D341Med (cell line): Measurements from ENCODE around the gene CDK19.

Source experiments
- DNase-seq: peaks from one replicate; pipeline ENCODE4 v3.0.0; 2012; ENCODE audit warnings: low spot score

The CDK19 gene

GRCh38 chr6:110703010-110703905 lies 112.0 kb downstream of the CDK19 start:
- no peak for DNase-seq

- DNase-seq: no peak
Observed at GRCh38 chr6:110699780-110700179, 115.5 kb downstream of the CDK19 start.

DNA sequence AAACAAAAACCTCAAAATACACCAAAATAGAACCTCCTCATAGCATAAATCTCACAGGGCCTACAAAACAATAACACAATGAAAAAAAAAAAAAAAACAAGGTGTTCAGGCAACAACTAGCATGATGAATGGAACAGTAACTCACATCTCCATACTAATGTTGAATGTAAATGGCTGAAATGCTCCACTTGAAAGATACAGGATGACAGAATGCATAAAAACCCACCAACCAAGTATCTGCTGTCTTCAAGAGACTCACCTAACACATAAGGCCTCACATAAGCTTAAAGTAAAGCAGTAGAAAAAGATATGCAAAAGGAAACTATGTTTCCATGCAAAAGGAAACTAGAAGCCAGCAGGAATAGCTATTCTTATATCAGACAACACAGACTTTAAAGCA lies 121.3 kb downstream of the CDK19 start:
- no peak for DNase-seq

GRCh38 chr6:110693296-110693695 lies 122.0 kb downstream of the CDK19 start:
- no peak for DNase-seq

DNA sequence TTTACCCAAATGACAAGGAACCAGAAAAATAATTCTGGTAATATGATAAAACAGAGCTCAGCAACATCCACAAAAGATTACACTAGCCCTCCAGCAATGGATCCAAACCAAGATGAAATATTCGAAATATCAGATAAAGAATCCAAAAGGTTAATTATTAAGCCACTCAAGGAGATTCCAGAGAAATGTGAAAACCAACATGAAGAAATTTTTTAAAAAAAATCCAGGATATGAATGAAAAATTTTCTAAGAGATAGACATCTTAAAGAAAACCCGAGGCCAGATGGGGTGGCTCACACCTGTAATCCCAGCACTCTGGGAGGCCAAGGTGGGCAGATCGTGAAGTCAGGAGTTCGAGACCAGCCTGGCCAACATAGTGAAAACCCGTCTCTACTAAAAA lies 124.4 kb downstream of the CDK19 start:
- no peak for DNase-seq

- DNase-seq: no peak
Observed at GRCh38 chr6:110690106-110690654, 125.1 kb downstream of the CDK19 start.

DNA sequence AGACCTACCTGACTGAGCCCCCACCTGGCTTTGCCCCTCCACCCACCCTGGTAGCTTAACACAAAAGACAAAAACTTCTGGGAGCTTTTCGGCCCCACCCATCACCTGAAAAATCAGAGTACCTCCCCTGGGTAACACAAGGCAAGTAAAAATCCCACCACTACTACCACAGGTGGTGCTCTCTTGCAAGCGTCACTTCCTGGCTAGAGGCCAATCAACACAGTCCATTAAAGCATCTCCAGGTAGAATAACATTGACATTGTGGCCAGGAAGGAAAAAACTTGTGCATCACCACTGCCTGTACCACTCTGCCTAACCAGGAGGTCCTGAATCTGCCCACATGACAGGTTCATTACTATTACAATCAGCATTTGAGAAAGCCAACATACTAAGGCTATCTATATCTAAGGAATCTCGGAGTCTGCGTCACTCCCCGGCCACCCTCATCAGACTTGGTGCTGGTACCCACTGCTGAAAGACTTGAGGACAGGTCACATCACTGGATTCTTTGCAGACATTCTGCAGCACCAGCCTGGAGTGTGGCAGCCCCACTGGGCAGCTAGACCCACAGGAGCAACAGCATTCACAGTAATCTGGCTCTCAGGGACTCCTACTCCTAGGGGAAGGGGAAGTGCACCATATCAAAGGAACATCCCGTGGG lies 125.9 kb downstream of the CDK19 start:
- no peak for DNase-seq

DNA sequence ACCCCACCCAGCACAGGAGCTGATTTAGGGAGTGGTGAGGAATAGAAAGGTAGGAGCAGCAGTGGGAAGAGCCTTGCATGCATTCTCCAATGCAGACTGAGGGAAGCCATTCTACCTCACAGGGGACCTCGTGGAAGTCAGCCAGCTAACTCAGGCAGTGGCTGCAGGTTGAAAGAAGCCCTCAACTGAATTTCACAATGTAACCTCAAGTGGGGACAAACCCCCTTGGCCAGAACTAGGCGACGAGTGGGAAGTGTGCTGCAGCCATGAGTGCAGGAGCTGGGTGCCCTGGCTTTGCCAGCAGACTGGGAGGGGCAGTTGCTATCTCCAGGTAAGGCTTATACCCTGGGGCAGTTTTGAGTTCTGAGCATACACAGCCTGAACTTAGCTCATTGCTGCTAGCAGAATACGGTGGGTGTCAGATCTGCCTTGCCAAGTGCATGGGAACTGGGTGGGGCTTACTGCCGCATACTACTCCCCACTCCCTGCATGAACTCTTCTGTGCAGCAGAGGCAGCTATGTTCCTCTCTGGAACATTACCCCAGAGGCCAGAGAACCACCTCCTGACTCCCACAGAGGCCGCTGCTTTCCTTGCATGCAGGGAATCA lies 126.5 kb downstream of the CDK19 start:
- DNase-seq: no peak

GRCh38 chr6:110687326-110687725 lies 127.9 kb downstream of the CDK19 start:
- no peak for DNase-seq

- DNase-seq: no peak
Observed at GRCh38 chr6:110683241-110683640, 132.0 kb downstream of the CDK19 start.

DNA sequence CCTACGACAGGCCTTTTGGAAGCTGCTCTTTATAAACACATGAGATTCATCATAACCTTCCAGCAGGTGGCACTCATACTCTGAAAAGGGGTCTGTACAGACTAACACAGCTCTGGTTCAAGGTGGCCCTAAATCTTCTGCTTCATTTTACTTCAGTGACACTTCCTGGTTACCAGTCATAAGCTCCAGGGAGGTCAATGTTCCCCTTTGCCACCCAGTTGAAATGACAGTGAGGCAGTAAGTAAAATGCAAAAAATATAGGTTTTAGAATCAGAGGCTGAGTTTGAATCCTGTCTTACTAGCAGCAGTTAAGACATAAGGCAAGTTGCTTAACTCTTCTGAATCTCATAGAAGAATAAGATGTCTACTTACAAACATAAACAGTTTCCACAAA lies 132.8 kb downstream of the CDK19 start:
- peak; percentile 69 for DNase-seq

DNA sequence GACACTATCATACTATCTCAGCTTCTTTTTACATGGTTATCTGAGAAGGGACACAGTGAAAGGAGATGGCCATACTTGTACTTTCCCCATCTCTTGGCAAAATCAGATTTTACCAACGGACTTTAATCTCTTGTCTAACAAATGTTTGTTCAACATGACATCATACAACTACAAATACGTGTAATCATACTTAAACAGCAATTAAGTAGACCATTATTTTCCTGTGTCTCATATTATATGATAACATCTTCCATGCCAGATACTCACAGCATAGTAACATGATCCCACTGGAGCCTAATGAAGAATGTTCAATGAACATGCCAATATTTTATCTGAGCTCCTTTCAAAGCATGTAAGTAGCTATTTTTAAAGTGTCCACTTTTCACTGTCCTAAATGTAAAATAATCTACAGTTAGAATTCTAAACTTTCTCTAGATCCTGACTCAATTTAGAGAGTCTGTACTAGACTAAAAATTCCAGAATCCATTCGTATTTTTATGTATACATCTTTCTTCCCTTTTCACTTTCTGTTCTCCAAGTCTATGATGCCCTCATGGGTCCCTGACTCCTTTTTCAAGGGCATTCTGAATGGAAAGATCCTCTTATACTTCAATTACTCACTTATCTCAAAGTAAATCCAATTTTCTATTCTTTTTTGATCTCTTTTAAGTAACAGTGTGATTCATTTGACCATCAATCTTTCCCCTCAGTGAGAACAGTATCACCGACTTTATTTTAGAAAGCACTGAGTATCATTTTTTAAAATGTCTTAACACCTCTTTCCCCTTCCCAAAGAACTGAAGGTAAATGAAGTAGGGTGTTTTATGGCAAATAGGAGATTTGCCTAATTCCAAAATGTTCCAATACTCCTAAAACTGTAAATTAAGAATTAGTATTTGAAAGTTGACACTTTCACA lies 133.5 kb downstream of the CDK19 start:
- no peak for DNase-seq

DNA sequence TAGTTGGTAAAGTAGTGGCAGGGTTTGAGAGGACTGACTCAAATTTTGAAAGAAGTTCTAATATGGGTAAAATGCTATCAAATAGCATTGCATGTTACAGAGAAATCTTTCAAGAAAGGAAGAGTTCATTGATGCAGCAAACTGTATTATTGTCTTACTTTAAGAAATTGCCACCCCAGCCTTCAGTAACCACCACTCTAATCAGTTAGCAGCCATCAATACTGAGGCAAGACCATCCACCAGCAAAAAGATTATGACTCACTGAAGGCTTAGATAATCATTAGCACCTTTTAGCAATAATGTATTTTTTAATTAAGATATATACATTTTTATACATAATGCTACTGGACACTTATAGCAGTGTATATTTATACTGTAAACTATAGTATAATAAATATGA lies 138.9 kb downstream of the CDK19 start:
- no peak for DNase-seq

GRCh38 chr6:110674096-110674495 lies 141.2 kb downstream of the CDK19 start:
- no peak for DNase-seq

DNA sequence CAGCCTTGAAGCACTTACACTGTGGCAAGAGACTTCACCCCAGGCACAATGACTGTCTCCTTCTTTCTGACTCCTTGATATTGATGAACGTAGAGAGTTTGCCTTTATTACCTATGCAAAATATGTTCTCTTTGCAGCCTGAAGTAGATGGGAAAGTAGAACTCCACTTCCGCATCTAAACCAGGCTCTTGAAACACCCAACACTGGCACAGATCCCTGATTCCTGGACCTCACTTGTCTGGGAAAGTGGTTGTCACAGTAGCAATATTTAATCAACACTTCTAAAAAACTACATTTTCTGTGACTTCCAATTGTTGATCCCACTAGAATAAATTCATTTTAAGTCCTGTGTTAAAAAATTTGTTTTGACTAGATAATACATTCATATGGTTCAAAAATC lies 143.1 kb downstream of the CDK19 start:
- DNase-seq: no peak

GRCh38 chr6:110671447-110671846 lies 143.8 kb downstream of the CDK19 start:
- no peak for DNase-seq

- no peak for DNase-seq
Observed at GRCh38 chr6:110665600-110665999, 149.7 kb downstream of the CDK19 start.

DNA sequence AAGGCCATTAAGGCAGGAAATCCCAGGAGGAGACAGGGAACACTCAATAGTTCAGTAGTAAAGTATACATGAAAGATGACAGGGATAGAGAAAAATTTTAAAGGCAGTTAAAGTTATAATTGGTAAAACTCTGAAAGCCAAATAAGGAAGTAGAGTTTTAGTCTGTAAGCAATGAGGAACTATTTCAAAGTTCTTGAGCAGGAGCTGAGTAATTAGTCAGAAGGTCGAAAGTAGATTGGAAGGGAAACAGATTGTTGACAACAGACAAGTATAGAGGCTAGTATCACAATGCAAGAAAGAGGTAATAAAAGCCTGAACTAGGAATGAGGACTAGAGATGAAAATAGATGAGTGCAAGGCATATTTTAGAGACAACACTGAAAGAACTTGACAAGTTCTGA lies 150.3 kb downstream of the CDK19 start:
- DNase-seq: no peak

DNA sequence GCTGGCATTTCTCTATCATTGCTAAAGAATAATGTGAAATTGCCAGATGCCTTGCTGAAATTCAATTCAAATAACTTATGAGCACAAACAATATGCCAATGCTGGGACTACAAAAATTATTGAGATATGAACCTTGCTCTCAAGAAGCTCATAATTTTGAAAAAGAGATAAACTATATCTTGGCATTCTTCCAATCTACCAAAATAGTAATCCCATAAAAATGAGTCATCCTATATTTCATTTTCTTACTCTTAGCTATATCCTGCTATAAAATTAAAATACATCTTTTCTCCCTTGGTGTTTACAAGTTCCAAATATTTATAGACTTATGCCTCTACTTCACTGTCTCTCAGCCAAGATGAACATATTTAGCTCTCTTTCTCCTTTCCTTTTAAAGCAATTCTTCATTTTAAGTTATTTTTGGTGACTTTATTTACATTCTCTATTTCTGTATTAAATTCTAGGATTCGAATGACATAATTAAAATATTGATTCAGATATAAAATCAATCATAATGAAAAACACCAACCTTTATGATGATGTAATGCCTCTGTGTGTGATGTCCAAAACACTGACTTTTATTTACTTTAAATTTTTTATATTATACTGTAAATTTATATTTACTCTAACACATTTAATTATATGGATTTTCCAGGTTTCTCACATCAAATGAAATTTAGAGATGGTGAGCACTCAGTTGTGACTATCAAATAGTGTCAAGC lies 152.6 kb downstream of the CDK19 start:
- DNase-seq: no peak

- DNase-seq: no peak
Observed at GRCh38 chr6:110661414-110661813, 153.9 kb downstream of the CDK19 start.

- no peak for DNase-seq
Observed at GRCh38 chr6:110660066-110660655, 155.1 kb downstream of the CDK19 start.
